WTC11 (cell line): ENCODE results near the gene COG4.

ENCODE experiments used
- CBFB ChIP-seq: sonication (generic); formaldehyde crosslinking; IDR thresholded peaks from 2 replicates; pipeline ENCODE4 v1.8.1; 2022; ENCODE audit warnings: mild to moderate bottlenecking, low read depth, missing genetic modification reagents
- CREB1 ChIP-seq: sonication (generic); formaldehyde crosslinking; IDR thresholded peaks from 2 replicates; pipeline ENCODE4 v1.8.0; 2023; ENCODE audit warnings: mild to moderate bottlenecking, missing genetic modification reagents
- E2F5 ChIP-seq: sonication (generic); formaldehyde crosslinking; IDR thresholded peaks from 2 replicates; pipeline ENCODE4 v1.8.1; 2022; ENCODE audit warnings: mild to moderate bottlenecking, moderate library complexity, missing genetic modification reagents
- ETV6 ChIP-seq: sonication (generic); formaldehyde crosslinking; IDR thresholded peaks from 2 replicates; pipeline ENCODE4 v1.8.1; 2022; ENCODE audit warnings: mild to moderate bottlenecking, missing genetic modification reagents
- FOXJ3 ChIP-seq: sonication (generic); formaldehyde crosslinking; IDR thresholded peaks from 2 replicates; pipeline ENCODE4 v1.9.0; 2021; ENCODE audit warnings: missing genetic modification reagents, mild to moderate bottlenecking, borderline replicate concordance
- FOXK1 ChIP-seq: sonication (generic); formaldehyde crosslinking; IDR thresholded peaks from 2 replicates; pipeline ENCODE4 v1.8.0; 2022; ENCODE audit warnings: mild to moderate bottlenecking, moderate library complexity, missing genetic modification reagents
- JUN ChIP-seq: sonication (generic); formaldehyde crosslinking; IDR thresholded peaks from 2 replicates; pipeline ENCODE4 v1.8.0; 2023; ENCODE audit warnings: mild to moderate bottlenecking, missing genetic modification reagents
- MAX ChIP-seq: sonication (generic); formaldehyde crosslinking; IDR thresholded peaks from 2 replicates; pipeline ENCODE4 v1.8.0; 2022; ENCODE audit warnings: mild to moderate bottlenecking, missing genetic modification reagents
- RELA ChIP-seq: sonication (generic); formaldehyde crosslinking; IDR thresholded peaks from 2 replicates; pipeline ENCODE4 v1.8.1; 2022; ENCODE audit warnings: missing genetic modification reagents, mild to moderate bottlenecking, borderline replicate concordance
- USF1 ChIP-seq: sonication (generic); formaldehyde crosslinking; IDR thresholded peaks from 2 replicates; pipeline ENCODE4 v1.8.0; 2022; ENCODE audit warnings: mild to moderate bottlenecking, missing genetic modification reagents
- ZNF263 ChIP-seq: sonication (generic); formaldehyde crosslinking; IDR thresholded peaks from 2 replicates; pipeline ENCODE4 v1.8.1; 2022; ENCODE audit warnings: low read depth, mild to moderate bottlenecking, moderate library complexity, missing genetic modification reagents
- TF ChIP-seq, protein P1 (sequence below): fragments of 200-600 bp; IDR thresholded peaks from 2 replicates; pipeline ENCODE4 v1.8.0; 2022; ENCODE audit warnings: antibody characterized with exemption
- TF ChIP-seq, protein P2 (sequence below): sonication (generic); formaldehyde crosslinking; IDR thresholded peaks from 2 replicates; pipeline ENCODE4 v1.8.1; 2023; ENCODE audit warnings: mild to moderate bottlenecking, missing genetic modification reagents, moderate library complexity
- TF ChIP-seq, protein P3 (sequence below): sonication (generic); formaldehyde crosslinking; IDR thresholded peaks from 2 replicates; pipeline ENCODE4 v1.8.0; 2022; ENCODE audit warnings: mild to moderate bottlenecking, missing genetic modification reagents

DNA sequence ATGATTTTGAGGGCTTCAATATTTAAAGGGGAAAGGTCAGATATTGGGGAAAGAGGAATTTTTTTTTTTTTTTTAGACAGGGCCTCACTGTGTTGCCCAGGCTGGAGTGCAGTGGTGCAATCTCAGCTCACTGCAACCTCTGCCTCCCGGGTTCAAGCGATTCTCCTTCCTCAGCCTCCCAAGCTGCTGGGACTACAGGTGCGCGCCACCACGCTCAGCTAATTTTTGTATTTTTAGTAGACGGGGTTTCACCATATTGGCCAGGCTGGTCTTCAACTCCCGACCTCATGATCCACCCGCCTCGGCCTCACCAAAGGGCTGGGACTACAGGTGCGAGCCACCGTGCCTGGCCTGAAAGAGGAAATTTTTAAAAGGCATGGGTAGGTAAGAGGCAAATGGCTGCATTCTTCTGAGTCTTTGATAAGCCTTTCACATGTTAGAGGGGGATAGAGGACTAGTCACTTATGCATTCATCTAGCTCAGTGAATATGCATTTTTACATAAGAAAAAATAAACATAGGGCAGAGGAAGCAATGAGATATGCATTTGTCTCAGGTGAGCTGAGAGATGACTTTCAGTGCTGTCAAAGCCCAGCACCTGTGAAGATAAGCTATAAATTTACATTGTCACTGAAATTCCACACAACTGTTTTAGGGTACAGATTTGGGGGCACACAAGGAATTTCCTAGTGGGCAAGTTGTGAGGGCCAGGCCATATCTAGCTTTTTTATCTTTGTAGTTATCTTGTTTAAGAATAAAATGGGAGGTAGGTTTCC lies 70.0 kb downstream of the COG4 start:
- TF ChIP-seq E2F5 (CRISPR knock-in tag): no peak
- no peak for TF ChIP-seq RELA (CRISPR knock-in tag)
- TF ChIP-seq, protein P1, sequence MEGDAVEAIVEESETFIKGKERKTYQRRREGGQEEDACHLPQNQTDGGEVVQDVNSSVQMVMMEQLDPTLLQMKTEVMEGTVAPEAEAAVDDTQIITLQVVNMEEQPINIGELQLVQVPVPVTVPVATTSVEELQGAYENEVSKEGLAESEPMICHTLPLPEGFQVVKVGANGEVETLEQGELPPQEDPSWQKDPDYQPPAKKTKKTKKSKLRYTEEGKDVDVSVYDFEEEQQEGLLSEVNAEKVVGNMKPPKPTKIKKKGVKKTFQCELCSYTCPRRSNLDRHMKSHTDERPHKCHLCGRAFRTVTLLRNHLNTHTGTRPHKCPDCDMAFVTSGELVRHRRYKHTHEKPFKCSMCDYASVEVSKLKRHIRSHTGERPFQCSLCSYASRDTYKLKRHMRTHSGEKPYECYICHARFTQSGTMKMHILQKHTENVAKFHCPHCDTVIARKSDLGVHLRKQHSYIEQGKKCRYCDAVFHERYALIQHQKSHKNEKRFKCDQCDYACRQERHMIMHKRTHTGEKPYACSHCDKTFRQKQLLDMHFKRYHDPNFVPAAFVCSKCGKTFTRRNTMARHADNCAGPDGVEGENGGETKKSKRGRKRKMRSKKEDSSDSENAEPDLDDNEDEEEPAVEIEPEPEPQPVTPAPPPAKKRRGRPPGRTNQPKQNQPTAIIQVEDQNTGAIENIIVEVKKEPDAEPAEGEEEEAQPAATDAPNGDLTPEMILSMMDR: no peak
- no peak for TF ChIP-seq FOXJ3 (CRISPR knock-in tag)
- no peak for TF ChIP-seq FOXK1
- no peak for TF ChIP-seq JUN (CRISPR knock-in tag)
- no peak for TF ChIP-seq USF1
- no peak for TF ChIP-seq CBFB (CRISPR knock-in tag)
- TF ChIP-seq, protein P2, sequence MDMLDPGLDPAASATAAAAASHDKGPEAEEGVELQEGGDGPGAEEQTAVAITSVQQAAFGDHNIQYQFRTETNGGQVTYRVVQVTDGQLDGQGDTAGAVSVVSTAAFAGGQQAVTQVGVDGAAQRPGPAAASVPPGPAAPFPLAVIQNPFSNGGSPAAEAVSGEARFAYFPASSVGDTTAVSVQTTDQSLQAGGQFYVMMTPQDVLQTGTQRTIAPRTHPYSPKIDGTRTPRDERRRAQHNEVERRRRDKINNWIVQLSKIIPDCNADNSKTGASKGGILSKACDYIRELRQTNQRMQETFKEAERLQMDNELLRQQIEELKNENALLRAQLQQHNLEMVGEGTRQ: no peak
- TF ChIP-seq CREB1 (CRISPR knock-in tag): no peak
- no peak for TF ChIP-seq MAX (CRISPR knock-in tag)
- TF ChIP-seq, protein P3, sequence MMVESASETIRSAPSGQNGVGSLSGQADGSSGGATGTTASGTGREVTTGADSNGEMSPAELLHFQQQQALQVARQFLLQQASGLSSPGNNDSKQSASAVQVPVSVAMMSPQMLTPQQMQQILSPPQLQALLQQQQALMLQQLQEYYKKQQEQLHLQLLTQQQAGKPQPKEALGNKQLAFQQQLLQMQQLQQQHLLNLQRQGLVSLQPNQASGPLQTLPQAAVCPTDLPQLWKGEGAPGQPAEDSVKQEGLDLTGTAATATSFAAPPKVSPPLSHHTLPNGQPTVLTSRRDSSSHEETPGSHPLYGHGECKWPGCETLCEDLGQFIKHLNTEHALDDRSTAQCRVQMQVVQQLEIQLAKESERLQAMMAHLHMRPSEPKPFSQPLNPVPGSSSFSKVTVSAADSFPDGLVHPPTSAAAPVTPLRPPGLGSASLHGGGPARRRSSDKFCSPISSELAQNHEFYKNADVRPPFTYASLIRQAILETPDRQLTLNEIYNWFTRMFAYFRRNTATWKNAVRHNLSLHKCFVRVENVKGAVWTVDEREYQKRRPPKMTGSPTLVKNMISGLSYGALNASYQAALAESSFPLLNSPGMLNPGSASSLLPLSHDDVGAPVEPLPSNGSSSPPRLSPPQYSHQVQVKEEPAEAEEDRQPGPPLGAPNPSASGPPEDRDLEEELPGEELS (CRISPR knock-in tag): no peak
- TF ChIP-seq ETV6 (CRISPR knock-in tag): no peak
- no peak for TF ChIP-seq ZNF263 (CRISPR knock-in tag)
